HG03103 (cell line): Measurements from ENCODE around the gene NTPCR.

Experiments used
- ATAC-seq: cut with Tn5 transposase; IDR thresholded peaks from one replicate; pipeline ENCODE4 v1.9.1; 2021; ENCODE audit warnings: low read depth; ENCODE audit not compliant: unreplicated experiment

Gene NTPCR

GRCh38 chr1:233005156-233005555 is 54.7 kb downstream of the NTPCR start:
- no peak for ATAC-seq

DNA sequence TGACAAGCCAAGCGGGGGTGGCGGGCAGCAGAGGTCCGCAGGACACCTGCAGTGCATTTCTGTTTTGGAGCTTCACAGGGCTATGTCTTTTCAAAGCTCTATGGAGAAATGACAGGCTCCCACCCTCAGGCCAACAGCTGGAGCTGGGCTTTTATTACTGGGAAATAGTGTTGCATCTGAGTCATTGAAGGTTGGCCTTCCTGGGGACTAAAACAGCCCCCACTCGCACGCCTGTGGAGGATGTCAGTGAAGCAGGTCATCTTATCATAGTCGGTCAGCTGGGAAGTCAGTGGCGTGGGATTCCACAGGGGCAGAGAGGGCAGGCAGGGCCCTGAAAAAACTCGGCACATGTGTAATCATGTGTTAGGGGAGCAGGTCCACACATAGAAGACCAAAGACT is 55.3 kb downstream of the NTPCR start:
- ATAC-seq: no peak

DNA sequence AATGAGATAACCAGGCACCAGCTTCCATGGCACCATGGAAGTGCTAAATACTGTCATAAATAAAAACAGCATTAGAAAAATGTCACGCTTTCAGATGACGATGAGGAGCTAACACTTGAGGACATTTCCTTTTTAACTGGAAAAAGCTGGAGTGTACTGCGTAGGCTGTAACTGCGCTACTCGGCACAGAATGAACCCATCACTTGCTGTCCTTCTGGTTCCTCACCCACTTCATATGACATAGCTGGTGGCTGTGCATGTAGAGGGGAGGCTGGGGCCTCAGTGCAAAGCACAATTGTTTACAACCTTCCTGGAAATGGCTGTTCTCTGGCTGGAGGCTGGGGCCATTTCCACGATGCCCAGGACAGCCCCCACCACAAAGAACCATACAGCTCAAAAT is 55.7 kb downstream of the NTPCR start:
- ATAC-seq: no peak

DNA sequence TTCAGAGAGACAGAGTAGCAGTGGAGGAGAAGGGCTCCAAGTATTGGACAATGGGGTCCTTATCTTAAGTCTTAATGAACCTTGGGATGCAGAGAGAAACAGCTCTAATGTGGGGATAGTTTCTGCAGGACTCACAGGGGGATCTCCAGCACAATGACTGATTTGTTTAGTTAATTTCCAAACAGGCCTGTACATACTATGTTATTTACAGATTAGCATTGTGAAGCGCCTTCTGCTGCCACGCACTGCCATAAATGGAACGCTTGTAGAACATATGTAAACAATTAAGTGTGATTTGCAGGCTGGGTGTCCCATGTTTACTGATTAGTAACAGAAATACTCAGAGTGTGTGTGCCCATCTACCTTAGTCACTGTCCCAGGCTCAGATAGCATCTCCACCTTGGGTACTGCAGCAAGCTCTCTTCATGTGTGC is 56.1 kb downstream of the NTPCR start:
- no peak for ATAC-seq

- ATAC-seq: no peak
Observed at GRCh38 chr1:233010146-233010545, 59.7 kb downstream of the NTPCR start.

DNA sequence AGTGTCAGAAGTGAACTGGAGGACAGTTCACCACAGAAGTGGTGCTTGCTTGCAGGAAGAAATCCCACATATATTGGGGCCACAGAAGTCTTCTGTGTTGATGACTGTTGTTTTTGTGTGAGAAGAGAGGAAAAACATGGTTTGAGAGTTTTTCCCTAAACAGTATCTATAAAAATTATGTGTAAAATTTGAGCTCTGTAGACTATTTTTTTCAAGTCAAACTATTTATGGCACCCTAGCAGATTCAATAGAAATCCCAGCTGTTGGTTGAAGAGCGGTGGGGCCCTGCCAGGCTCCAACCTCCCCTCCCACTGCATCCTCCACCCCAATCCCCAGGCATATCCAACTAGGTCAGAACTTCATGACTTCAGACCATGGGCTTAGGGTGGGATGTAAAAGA is 61.6 kb downstream of the NTPCR start:
- no peak for ATAC-seq

- no peak for ATAC-seq
Observed at GRCh38 chr1:233015965-233016364, 65.6 kb downstream of the NTPCR start.

- no peak for ATAC-seq
Observed at GRCh38 chr1:233016798-233017197, 66.4 kb downstream of the NTPCR start.

DNA sequence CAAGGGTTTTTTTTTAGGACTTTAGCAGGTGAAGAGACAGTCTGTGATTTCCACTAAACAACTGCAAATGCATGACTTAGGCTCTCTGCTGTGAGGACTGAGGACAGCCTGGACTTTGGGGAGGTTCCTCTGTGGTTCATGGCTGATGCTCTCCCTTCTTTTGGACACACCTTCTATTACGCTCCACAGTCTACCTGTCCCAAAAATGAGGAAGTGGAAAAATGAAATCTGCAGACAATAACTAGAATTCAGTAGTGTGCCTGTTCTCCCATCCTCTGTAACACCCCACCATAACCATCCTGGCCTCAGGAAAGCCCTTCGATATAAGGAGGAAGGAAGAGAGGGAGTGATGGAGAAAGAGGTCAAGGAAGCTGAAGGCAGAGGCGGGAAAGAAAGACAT is 68.7 kb downstream of the NTPCR start:
- ATAC-seq: no peak

- ATAC-seq: no peak
Observed at GRCh38 chr1:233019778-233020325, 69.4 kb downstream of the NTPCR start.

- ATAC-seq: no peak
Observed at GRCh38 chr1:233020426-233020825, 70.0 kb downstream of the NTPCR start.

DNA sequence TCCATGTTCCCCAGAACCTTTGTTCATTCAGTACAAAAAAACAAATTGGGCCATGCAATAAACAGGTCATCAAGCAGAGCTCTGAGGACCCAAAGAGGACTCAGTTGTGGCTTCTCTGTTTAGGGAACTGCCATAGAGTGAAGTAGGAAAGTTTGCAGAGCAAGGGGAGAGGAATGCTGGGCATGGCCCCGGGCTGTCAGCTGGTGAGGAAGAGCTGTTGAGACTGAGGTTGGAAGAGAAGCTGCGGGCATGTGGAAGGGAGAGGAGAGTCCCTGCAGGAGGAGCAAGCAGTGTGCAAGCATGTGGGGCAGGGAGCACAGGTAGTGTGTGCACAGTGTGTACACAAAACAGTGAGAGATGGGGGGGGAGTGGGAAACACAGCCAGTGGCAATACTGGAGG is 71.8 kb downstream of the NTPCR start:
- ATAC-seq: no peak

GRCh38 chr1:233024199-233024598 is 73.8 kb downstream of the NTPCR start:
- ATAC-seq: no peak

DNA sequence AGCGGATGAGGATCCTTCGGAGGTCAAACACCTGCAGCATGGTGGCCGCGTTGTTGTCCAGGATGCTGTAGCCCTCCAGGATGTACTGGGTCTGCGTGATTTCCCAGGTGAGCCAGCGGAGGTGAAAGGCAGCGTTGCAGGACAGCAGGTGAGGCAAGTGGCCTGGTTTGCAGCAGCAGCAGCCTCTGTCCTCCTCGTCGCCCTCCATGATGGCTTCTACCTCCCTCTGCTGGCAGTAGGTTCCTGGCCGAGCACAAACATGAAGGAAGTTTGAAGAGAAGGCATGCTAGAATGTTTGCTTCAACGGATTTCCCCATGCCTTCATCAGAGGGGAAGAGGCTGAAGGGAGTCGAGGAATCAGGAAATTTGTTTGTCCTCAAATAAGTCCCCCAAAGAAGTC is 74.7 kb downstream of the NTPCR start:
- no peak for ATAC-seq

DNA sequence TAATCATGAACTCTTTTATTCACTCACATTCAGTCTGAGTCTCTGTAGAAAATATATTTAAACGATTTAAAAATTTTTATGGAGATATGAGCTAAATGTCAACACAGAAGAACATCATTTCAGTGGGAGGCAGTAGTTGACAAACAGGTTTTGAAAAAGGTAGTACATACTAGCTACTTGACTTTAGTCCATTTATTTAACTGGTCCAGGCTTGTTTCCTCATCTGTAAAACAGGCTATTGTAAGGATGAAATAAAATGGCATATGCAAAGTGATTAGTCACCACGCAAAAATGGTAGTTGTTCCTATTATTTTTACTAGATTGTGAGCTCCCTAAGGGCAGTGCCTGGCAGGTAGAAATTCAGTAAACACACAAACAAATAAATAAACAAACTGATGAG is 75.2 kb downstream of the NTPCR start:
- no peak for ATAC-seq

DNA sequence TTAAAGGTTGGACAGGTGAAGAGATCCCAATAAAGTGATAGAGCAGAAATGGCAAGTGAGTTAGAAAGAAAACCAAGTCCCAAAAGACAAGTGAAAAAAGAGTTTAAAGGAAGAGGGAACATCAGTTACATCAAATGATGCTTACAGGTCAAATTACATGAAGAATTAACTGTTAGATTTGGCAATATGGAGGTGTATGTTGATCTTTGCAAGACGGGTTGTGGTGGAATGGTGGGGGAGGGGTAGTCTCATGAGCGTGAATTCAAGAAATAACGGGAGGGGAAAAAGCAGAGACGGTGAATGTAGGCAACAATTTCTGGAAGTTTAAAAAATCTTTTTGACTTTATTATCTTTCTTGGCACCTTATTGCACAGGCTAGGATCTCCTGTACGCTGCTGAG is 76.6 kb downstream of the NTPCR start:
- ATAC-seq: no peak

DNA sequence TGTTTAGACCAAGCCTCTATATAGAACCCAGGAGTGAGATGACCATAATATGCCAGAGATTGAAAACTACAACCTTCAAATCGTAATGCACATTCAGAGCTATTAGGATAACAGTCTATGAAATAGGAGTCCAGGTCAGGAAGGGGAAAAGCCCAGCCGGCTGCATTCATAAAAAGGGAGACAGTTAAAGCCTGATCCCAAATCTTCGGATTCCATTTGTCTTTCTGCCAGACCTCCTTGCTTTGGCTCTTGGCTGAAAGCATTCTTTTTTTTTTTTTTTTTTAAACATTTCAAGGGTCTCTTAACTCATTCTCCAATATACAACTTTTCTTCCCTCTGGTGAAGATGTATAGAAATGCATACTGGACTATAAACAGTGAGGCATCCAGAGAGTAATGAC is 81.1 kb downstream of the NTPCR start:
- no peak for ATAC-seq

- ATAC-seq: no peak
Observed at GRCh38 chr1:233032916-233033315, 82.5 kb downstream of the NTPCR start.

DNA sequence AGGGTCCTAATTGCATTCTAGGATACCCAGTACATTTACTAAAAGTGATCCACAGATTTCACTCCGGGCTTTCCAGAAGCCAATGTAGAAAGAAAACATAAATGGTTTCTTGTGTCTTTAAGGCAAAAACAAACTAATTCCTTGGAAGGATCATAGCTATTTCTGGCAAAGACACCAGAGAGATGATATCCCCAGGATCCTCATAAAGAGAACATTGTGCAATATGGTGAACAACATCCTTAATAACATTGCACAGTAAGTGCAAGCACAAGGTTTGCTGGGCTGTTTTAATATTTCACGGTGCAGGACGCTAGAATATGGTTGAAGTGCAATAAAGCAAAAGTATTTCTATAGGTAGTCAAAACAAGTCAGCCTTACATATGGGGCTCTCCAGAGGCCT is 83.0 kb downstream of the NTPCR start:
- no peak for ATAC-seq
